Glutamatergic neuron (in vitro differentiated cells): ENCODE results near the gene MYO18B. TPM values are rescaled to one million over a fixed set of nuclear protein-coding genes. Genes with fewer than 3 reads are reported as not detected.
A peak's percentile ranks its signal among the peaks of the same experiment; 100 is the strongest.
"Not testable (repeated sequence)": the region's sequence is repeated elsewhere in the genome, so short reads cannot be mapped to it uniquely, and the experiment has no call there.

Source experiments
- DNase-seq: peaks from one replicate; pipeline ENCODE4 v3.0.0; 2022
- H3K27ac Mint-ChIP-seq: one replicate; pipeline ENCODE4 v1.8.0; 2020; ENCODE audit warnings: mild to moderate bottlenecking, mixed read lengths, inconsistent platforms; ENCODE audit not compliant: unreplicated experiment
- H3K27me3 Mint-ChIP-seq: one replicate; pipeline ENCODE4 v1.8.0; 2020; ENCODE audit warnings: mild to moderate bottlenecking, moderate library complexity, mixed read lengths, inconsistent platforms; ENCODE audit not compliant: unreplicated experiment
- H3K36me3 Mint-ChIP-seq: one replicate; pipeline ENCODE4 v1.8.0; 2020; ENCODE audit warnings: mild to moderate bottlenecking, mixed read lengths, inconsistent platforms; ENCODE audit not compliant: unreplicated experiment
- H3K4me1 Mint-ChIP-seq: one replicate; pipeline ENCODE4 v1.8.0; 2020; ENCODE audit warnings: mild to moderate bottlenecking, low read depth, mixed read lengths, inconsistent platforms; ENCODE audit not compliant: unreplicated experiment
- H3K4me3 Mint-ChIP-seq: one replicate; pipeline ENCODE4 v1.8.0; 2020; ENCODE audit warnings: mild to moderate bottlenecking, mixed read lengths, inconsistent platforms; ENCODE audit not compliant: unreplicated experiment
- H3K9me3 Mint-ChIP-seq: one replicate; pipeline ENCODE4 v1.8.0; 2020; ENCODE audit warnings: mild to moderate bottlenecking, moderate library complexity, mixed read lengths, inconsistent platforms; ENCODE audit not compliant: unreplicated experiment
- total RNA-seq: library from RNA; stranded (reverse); fragmentation: NEBNext Ultra II Directional; extraction: Animal tissue kit (Norgen Biotek cat#: 25700); gene quantifications from one replicate; pipeline ENCODE4 v1.2.1, GENCODE V29; 2021; ENCODE audit not compliant: unreplicated experiment
- TF ChIP-seq, protein P1 (sequence below): fragments of 200-600 bp; sonication (generic); IDR thresholded peaks from one replicate; pipeline ENCODE4 v1.5.0; 2021; ENCODE audit not compliant: partially characterized antibody, unreplicated experiment

Gene MYO18B
- total RNA-seq, 1 donor from 2014 or later: 0.25 TPM

DNA sequence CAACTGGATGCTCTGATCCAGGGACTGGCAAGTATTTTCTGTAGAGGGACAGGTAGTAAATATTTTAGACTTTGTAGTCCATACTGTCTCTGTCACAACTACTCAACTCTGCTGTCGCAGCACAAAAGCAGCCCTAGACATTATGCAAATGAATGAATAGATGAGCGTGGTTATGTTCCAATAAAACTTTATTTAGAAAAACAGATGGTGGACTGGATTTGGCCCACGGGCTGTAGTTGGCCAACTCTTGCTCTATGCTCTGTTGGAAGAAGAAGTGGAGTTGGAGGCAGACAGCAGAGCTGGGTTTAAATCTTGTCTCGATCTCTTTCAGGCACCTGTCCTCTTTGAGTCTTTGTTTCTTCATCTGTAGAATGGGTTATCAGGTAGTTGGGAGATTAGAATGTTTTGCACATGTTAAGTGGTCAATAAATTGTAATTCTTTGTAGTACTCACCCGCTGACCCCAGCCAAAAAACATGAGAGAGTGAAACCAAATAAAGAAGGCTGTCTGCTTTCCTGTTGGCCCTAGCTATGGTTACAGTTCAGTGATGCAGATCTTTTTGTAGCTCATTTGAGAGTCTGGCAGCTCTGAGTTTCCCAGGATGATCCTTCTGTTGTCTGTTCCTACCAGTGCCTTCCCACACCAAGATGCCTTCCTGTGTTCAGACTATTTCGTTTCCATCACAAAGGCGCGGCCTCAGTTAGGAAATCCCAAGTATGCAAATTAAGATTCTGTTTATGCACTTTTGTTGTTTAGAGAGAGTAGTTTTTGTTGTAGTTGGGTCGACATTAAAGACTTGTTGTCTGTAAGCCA, 229.2 kb downstream of the MYO18B start:
- peak overlapping the region; percentile 69 for H3K27ac Mint-ChIP-seq
- no peaks in the 10 kb centered on the region for H3K27me3 Mint-ChIP-seq
- H3K9me3 Mint-ChIP-seq: peaks cover 3% of the 10 kb centered on the region
- no peak for DNase-seq
- TF ChIP-seq, protein P1, sequence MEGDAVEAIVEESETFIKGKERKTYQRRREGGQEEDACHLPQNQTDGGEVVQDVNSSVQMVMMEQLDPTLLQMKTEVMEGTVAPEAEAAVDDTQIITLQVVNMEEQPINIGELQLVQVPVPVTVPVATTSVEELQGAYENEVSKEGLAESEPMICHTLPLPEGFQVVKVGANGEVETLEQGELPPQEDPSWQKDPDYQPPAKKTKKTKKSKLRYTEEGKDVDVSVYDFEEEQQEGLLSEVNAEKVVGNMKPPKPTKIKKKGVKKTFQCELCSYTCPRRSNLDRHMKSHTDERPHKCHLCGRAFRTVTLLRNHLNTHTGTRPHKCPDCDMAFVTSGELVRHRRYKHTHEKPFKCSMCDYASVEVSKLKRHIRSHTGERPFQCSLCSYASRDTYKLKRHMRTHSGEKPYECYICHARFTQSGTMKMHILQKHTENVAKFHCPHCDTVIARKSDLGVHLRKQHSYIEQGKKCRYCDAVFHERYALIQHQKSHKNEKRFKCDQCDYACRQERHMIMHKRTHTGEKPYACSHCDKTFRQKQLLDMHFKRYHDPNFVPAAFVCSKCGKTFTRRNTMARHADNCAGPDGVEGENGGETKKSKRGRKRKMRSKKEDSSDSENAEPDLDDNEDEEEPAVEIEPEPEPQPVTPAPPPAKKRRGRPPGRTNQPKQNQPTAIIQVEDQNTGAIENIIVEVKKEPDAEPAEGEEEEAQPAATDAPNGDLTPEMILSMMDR: no peak
- H3K36me3 Mint-ChIP-seq: no peaks in the 10 kb centered on the region
- H3K4me3 Mint-ChIP-seq: no peak overlapping the region
- H3K4me1 Mint-ChIP-seq: peaks cover 26% of the 10 kb centered on the region

DNA sequence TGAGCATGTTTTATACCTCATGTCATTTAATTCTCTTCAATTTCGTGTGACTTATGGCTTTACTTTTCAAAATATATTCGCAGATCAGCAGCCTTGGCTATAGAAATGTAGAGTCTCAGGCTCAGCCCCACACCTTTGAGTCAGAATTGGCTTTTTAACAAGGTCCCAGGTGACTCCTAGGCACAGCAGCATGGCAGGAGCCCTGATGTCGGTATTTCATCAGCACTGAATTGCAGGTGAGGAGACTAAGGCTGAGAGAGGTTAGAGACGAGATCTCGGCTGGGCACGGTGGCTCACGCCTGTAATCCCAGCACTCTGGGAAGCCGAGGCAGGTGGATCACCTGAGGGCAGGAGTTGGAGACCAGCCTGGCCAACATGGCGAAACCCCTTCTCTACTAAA, 230.4 kb downstream of the MYO18B start:
- Mint-ChIP-seq H3K4me1 (peaks cover 24% of the 10 kb centered on the region), H3K27me3 (no peaks in the 10 kb centered on the region), H3K4me3 (no peak overlapping the region), H3K27ac (no peak overlapping the region), H3K36me3 (no peaks in the 10 kb centered on the region), H3K9me3 (peaks cover 3% of the 10 kb centered on the region)
- no peak for DNase-seq
- TF ChIP-seq, protein P1: no peak

DNA sequence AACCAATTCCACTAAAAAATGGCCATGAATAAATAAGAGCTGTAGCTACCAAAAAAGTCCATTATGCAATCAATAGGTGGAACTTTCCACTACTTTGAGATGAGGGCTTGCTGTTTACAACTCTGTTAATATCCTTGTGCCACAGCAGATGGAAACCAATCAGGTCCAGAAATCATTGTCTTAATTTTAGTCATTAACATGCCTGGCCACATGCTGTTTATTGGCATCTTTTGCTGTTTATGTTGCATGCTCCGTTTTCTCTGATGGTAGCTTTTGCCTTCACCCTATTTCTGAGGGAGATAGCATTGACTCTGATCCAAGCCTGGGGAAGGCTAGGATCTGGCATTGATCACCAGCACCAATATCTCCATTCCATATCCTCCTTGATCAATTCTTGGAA, 234.4 kb downstream of the MYO18B start:
- H3K27ac Mint-ChIP-seq: no peak overlapping the region
- peaks cover 21% of the 10 kb centered on the region for H3K4me1 Mint-ChIP-seq
- TF ChIP-seq, protein P1: no peak
- no peaks in the 10 kb centered on the region for H3K36me3 Mint-ChIP-seq
- peaks cover 3% of the 10 kb centered on the region for H3K9me3 Mint-ChIP-seq
- no peak for DNase-seq
- H3K27me3 Mint-ChIP-seq: no peaks in the 10 kb centered on the region
- no peak overlapping the region for H3K4me3 Mint-ChIP-seq

DNA sequence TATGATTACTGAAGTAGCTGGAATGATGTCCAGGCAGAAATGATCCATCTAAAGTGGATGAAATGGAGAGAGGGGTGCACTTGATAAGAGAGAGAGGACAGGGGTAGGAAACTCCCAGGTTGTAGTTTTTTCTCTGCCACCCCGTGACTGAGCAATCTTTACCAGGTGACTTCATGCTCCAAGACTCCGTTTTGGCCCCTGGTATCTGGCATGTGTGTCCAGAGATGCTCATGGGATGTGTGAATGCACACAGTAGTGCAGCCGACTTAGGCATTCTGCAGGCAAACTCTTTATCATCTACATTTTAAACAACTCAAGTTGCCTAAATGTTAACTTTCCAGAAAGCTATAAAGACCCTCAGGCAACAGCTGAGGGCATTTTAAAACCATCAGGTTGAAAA, 238.0 kb downstream of the MYO18B start:
- TF ChIP-seq, protein P1: no peak
- no peak for DNase-seq
- H3K4me3 Mint-ChIP-seq: no peak overlapping the region
- no peaks in the 10 kb centered on the region for H3K9me3 Mint-ChIP-seq
- no peaks in the 10 kb centered on the region for H3K27me3 Mint-ChIP-seq
- H3K4me1 Mint-ChIP-seq: peaks cover 16% of the 10 kb centered on the region
- no peak overlapping the region for H3K27ac Mint-ChIP-seq
- no peaks in the 10 kb centered on the region for H3K36me3 Mint-ChIP-seq

DNA sequence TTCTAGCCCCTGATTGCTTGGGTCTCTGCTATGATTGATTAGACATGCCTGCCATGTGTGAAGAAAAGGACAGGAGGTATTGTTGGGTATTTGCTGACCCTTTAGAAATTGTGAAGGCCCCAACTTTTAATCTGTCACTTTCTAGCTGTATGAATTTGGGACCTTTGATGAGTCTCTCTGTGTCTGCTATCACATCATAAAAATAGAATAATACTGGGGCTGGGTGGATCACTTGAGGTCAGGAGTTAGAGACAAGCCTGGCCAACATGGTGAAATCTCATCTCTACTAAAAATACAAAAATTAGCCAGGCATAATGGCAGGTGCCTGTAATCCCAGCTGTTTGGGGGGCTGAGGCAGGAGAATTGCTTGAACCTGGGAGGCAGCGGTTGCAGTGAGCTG, 242.9 kb downstream of the MYO18B start:
- not testable (repeated sequence) for H3K27me3 Mint-ChIP-seq, H3K4me1 Mint-ChIP-seq, H3K27ac Mint-ChIP-seq, DNase-seq, H3K36me3 Mint-ChIP-seq, H3K4me3 Mint-ChIP-seq, H3K9me3 Mint-ChIP-seq
